Measurements from ENCODE around the gene TMEM179.

Gene TMEM179

GRCh38 chr14:104590240-104590965 lies 14.2 kb downstream of the TMEM179 start:
- ATAC-seq (ENCODE audit: low read depth) (no peak), DNase-seq (ENCODE audit: low spot score in 2 of 2) (no peak)
- H3K27ac Mint-ChIP-seq: no peak overlapping the region
- no peak overlapping the region for H3K4me3 Mint-ChIP-seq
- H3K36me3 Mint-ChIP-seq: peaks cover 2% of the 10 kb centered on the region
- H3K4me1 Mint-ChIP-seq: peaks cover 4% of the 10 kb centered on the region
- H3K27me3 Mint-ChIP-seq: peaks cover 14% of the 10 kb centered on the region
- H3K9me3 Mint-ChIP-seq: peaks cover 2% of the 10 kb centered on the region

GRCh38 chr14:104589338-104590195 lies 15.0 kb downstream of the TMEM179 start:
- H3K27me3 Mint-ChIP-seq: peaks cover 12% of the 10 kb centered on the region
- peaks cover 2% of the 10 kb centered on the region for H3K36me3 Mint-ChIP-seq
- peaks cover 3% of the 10 kb centered on the region for H3K9me3 Mint-ChIP-seq
- H3K4me1 Mint-ChIP-seq: peaks cover 4% of the 10 kb centered on the region
- no peak overlapping the region for H3K27ac Mint-ChIP-seq
- no peak for ATAC-seq (ENCODE audit: low read depth)
- no peak for DNase-seq (ENCODE audit: low spot score in 2 of 2)
- no peak overlapping the region for H3K4me3 Mint-ChIP-seq

DNA sequence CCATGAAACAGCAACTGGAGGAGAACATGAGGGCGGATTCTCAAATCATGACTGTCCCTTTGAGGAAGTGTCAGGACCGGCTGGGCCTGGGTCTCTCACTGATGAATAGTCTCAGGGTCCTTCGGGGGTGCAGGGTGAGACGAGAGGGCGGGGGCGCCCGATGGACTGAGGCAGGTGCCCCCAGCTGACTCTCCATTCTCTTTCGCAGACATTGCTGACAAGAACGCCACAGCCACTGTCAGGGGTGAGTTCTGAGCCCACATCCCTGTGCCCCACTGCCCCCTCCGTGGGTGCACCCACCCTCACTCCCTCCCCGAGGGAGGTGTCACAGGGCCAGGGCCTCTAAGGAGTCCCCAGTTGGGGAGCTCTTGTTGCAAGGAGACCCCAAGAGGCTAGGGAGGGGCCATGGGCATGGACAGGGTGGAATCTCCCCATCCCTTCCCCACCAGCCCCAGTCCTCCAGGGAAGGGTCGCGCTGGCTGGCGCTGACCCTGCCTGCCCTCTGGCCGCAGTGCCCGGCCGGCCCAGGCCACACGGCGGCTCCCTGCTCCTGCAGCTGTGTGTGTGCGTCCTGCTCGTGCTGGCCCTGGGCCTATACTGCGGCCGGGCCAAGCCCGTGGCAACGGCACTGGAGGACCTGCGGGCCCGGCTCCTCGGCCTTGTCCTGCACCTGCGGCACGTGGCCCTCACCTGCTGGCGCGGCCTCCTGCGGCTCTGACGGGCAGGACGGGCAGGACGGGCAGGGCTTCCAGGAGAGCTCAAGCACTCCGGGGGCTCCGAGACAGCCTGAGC lies 16.3 kb downstream of the TMEM179 start:
- DNase-seq (ENCODE audit: low spot score in 2 of 2) (no peak), ATAC-seq (ENCODE audit: low read depth) (no peak)
- Mint-ChIP-seq H3K9me3 (peaks cover 3% of the 10 kb centered on the region), H3K27me3 (peaks cover 18% of the 10 kb centered on the region), H3K36me3 (peaks cover 2% of the 10 kb centered on the region), H3K4me3 (no peak overlapping the region), H3K4me1 (peaks cover 7% of the 10 kb centered on the region), H3K27ac (no peak overlapping the region)

GRCh38 chr14:104587641-104588040 lies 16.9 kb downstream of the TMEM179 start:
- H3K36me3 Mint-ChIP-seq: peaks cover 2% of the 10 kb centered on the region
- H3K27me3 Mint-ChIP-seq: peaks cover 19% of the 10 kb centered on the region
- no peak overlapping the region for H3K27ac Mint-ChIP-seq
- DNase-seq (ENCODE audit: low spot score in 2 of 2) (no peak), ATAC-seq (ENCODE audit: low read depth) (no peak)
- H3K4me1 Mint-ChIP-seq: peaks cover 7% of the 10 kb centered on the region
- H3K9me3 Mint-ChIP-seq: peaks cover 3% of the 10 kb centered on the region
- H3K4me3 Mint-ChIP-seq: no peak overlapping the region

- ATAC-seq (ENCODE audit: low read depth) (no peak), DNase-seq (ENCODE audit: low spot score in 2 of 2) (no peak)
- peaks cover 2% of the 10 kb centered on the region for H3K36me3 Mint-ChIP-seq
- H3K4me3 Mint-ChIP-seq: no peak overlapping the region
- peaks cover 3% of the 10 kb centered on the region for H3K9me3 Mint-ChIP-seq
- H3K4me1 Mint-ChIP-seq: peaks cover 3% of the 10 kb centered on the region
- H3K27me3 Mint-ChIP-seq: peaks cover 12% of the 10 kb centered on the region
- H3K27ac Mint-ChIP-seq: no peak overlapping the region
Measured at GRCh38 chr14:104586832-104587620, 17.5 kb downstream of the TMEM179 start.

GRCh38 chr14:104585966-104586697 lies 18.4 kb downstream of the TMEM179 start:
- Mint-ChIP-seq H3K4me3 (no peak overlapping the region), H3K27me3 (peaks cover 16% of the 10 kb centered on the region), H3K4me1 (peaks cover 3% of the 10 kb centered on the region), H3K9me3 (peaks cover 3% of the 10 kb centered on the region), H3K36me3 (peaks cover 2% of the 10 kb centered on the region), H3K27ac (no peak overlapping the region)
- ATAC-seq (ENCODE audit: low read depth) (no peak), DNase-seq (ENCODE audit: low spot score in 2 of 2) (no peak)

DNA sequence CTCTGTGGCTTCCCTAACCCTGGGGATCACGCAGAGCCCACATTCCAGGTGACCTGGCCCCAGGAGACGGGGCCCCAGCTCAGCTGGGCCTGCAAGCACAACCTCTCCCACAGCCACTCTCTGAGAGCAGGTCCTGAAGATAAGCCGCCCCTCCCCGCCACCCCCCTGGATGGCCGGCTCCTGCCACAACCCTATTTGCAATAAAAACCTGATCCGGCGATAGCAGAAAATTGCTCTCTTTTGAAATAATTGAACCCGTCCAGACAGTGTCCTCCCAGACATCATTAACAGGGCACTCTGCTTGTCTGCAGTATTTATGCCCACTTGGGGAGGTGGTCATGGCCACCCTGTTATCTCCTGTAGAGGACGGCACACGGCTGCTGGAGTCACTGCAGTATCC lies 20.0 kb downstream of the TMEM179 start:
- no peak for DNase-seq (ENCODE audit: low spot score in 2 of 2)
- peaks cover 17% of the 10 kb centered on the region for H3K27me3 Mint-ChIP-seq
- no peak for ATAC-seq (ENCODE audit: low read depth)
- H3K36me3 Mint-ChIP-seq: peaks cover 2% of the 10 kb centered on the region
- peaks cover 3% of the 10 kb centered on the region for H3K4me1 Mint-ChIP-seq
- peaks cover 3% of the 10 kb centered on the region for H3K9me3 Mint-ChIP-seq
- no peak overlapping the region for H3K4me3 Mint-ChIP-seq
- no peak overlapping the region for H3K27ac Mint-ChIP-seq

GRCh38 chr14:104583424-104584306 lies 20.9 kb downstream of the TMEM179 start:
- H3K27ac Mint-ChIP-seq: no peak overlapping the region
- ATAC-seq (ENCODE audit: low read depth): no peak
- H3K4me3 Mint-ChIP-seq: no peak overlapping the region
- DNase-seq (ENCODE audit: low spot score in 2 of 2): no peak
- H3K4me1 Mint-ChIP-seq: peaks cover 3% of the 10 kb centered on the region
- peaks cover 2% of the 10 kb centered on the region for H3K36me3 Mint-ChIP-seq
- H3K27me3 Mint-ChIP-seq: peaks cover 17% of the 10 kb centered on the region
- H3K9me3 Mint-ChIP-seq: peaks cover 3% of the 10 kb centered on the region

DNA sequence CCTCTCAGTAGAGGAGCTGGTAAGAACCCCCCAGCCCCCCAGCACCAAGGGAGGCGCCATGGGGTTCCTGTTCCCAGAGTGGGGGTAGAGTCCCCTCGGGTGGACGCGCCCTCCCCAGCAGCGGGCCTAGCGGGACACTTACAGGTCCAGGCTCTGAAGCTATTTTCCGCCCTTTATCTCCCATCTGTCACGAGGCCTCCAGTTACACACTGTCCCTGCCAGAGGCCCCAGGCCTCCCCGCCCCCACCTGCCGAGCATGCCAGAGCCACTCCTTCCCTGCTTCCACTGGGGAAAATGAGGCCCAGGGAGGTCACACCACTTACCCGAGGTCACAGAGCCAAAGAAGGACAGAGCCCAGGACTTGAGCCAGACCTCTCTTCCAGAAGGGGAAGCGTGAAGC lies 21.9 kb downstream of the TMEM179 start:
- H3K27me3 Mint-ChIP-seq: peaks cover 18% of the 10 kb centered on the region
- peaks cover 3% of the 10 kb centered on the region for H3K9me3 Mint-ChIP-seq
- H3K36me3 Mint-ChIP-seq: peaks cover 2% of the 10 kb centered on the region
- H3K4me1 Mint-ChIP-seq: peaks cover 3% of the 10 kb centered on the region
- no peak for DNase-seq (ENCODE audit: low spot score in 2 of 2)
- no peak overlapping the region for H3K27ac Mint-ChIP-seq
- no peak overlapping the region for H3K4me3 Mint-ChIP-seq
- ATAC-seq (ENCODE audit: low read depth): no peak

DNA sequence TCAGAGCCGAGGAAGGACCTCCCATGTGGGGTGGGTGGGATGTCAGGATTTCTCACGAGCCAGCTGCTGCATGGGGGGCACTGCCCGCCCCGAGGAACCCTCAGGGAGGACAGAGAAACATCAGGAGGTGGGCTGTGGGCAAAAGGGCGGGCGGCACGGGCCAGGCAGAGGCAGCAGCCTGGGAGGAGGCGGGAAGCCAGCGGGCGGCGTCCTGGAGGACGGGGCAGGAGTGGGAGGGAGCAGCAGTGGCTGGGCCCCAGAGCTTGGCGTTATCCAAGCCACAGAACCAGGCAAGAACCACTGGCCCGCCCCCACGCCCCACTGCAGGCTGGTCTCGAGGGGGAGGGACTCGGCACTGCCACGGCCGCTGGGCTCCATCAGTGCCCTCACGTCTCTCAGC lies 22.6 kb downstream of the TMEM179 start:
- Mint-ChIP-seq H3K4me1 (peaks cover 3% of the 10 kb centered on the region), H3K27ac (no peak overlapping the region), H3K9me3 (peaks cover 3% of the 10 kb centered on the region), H3K27me3 (peaks cover 21% of the 10 kb centered on the region), H3K36me3 (peaks cover 2% of the 10 kb centered on the region), H3K4me3 (no peak overlapping the region)
- no peak for ATAC-seq (ENCODE audit: low read depth)
- no peak for DNase-seq (ENCODE audit: low spot score in 2 of 2)

DNA sequence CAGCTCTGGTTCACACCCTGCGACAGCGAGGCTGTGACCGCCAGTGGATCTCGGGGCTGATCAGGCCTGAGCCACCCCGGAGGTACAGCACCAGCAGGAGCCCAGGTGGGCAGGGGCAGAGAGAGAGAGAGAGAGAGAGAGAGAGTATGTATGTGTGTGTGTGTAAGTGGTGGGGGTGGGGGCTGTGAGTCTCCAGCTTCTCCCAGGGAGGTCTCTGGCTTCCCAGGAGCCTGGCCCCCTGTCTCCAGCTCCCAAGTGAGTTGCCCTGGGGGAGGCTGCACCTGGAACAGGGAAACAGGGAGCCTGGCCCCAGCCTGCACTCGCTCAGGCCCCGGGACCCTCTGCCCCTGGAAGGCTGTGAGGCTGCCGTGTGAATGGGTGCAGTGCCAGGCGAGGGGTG lies 23.1 kb downstream of the TMEM179 start:
- peaks cover 21% of the 10 kb centered on the region for H3K27me3 Mint-ChIP-seq
- H3K4me1 Mint-ChIP-seq: peaks cover 3% of the 10 kb centered on the region
- DNase-seq (ENCODE audit: low spot score in 2 of 2): no peak
- H3K27ac Mint-ChIP-seq: no peak overlapping the region
- peaks cover 2% of the 10 kb centered on the region for H3K36me3 Mint-ChIP-seq
- no peak for ATAC-seq (ENCODE audit: low read depth)
- peaks cover 3% of the 10 kb centered on the region for H3K9me3 Mint-ChIP-seq
- no peak overlapping the region for H3K4me3 Mint-ChIP-seq

DNA sequence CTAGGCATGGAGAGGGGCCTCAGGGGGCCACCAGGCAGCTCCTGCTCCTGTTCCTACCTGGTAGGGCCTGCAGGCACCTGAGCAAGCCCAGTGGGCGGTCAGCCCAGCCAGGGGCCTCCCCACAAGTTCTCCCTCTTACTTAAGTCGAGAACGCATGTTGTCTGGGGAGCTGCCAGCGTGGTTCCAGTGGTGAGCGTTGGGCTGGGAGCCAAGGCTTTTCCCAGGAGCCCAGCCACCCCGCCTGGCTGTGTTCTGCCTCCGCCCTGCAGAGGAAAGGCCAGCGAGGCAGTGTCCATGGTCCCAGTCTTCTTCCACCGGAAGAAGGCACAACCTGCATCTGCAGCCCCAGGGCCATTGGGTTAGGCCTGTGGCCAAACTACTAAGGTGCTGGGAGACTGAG lies 23.6 kb downstream of the TMEM179 start:
- DNase-seq (ENCODE audit: low spot score in 2 of 2) (no peak), ATAC-seq (ENCODE audit: low read depth) (no peak)
- Mint-ChIP-seq H3K27ac (no peak overlapping the region), H3K9me3 (peaks cover 3% of the 10 kb centered on the region), H3K4me3 (no peak overlapping the region), H3K4me1 (peaks cover 3% of the 10 kb centered on the region), H3K36me3 (peaks cover 2% of the 10 kb centered on the region), H3K27me3 (peaks cover 23% of the 10 kb centered on the region)

Measured in memory B cell (primary cell).